Transverse colon (tissue), 4 donors: ENCODE data around the gene DIAPH3.

ENCODE experiments used
- CTCF ChIP-seq, 5 experiments: fragments of 200-600 bp in 3 of 5; fragments of 450-650 bp in 2 of 5; sonication (generic) in 3 of 5; IDR thresholded peaks; 1 replicate in 2 of 5; 2 replicates in 3 of 5; pipeline ENCODE4 v1.5.1; 2016 to 2017; ENCODE audit warnings: antibody characterized with exemption in 5 of 5, inconsistent platforms in 3 of 5, mild to moderate bottlenecking in 2 of 5, moderate library complexity in 1 of 5
- EP300 ChIP-seq: sonication (generic); formaldehyde crosslinking; IDR thresholded peaks from one replicate; pipeline ENCODE4 v1.6.1; 2017; ENCODE audit warnings: antibody characterized with exemption, low read depth
- POLR2A ChIP-seq: fragments of 450-650 bp; IDR thresholded peaks from one replicate; pipeline ENCODE4 v1.6.1; 2016; ENCODE audit warnings: antibody characterized with exemption, mild to moderate bottlenecking, moderate library complexity
- POLR2AphosphoS5 ChIP-seq, 3 donors: sonication (generic); formaldehyde crosslinking; IDR thresholded peaks; one replicate each; pipeline ENCODE4 v1.6.1; 2016; ENCODE audit warnings: antibody characterized with exemption in 3 of 3

GRCh38 chr13:60112771-60113170, 51.0 kb downstream of the DIAPH3 start:
- TF ChIP-seq CTCF (IDR thresholded peaks at IDR 0.05) (no peak), EP300 (no peak), POLR2AphosphoS5 (IDR thresholded peaks at IDR 0.05) (no peak), POLR2A (no peak)
